ENCODE data around the gene SPIN1. TPM values are rescaled to one million over a fixed set of nuclear protein-coding genes. Genes with fewer than 3 reads are reported as not detected.

Gene SPIN1
- total RNA-seq, 1 experiment from 2014 or later, result 59.5 TPM

GRCh38 chr9:88524911-88525310 lies 136.7 kb downstream of the SPIN1 start:
- Mint-ChIP-seq H3K9me3 (ENCODE audit: low read depth, unreplicated experiment) (no peaks in the 10 kb centered on the region), H3K27ac (ENCODE audit: unreplicated experiment) (no peak overlapping the region), H3K27me3 (ENCODE audit: unreplicated experiment) (no peaks in the 10 kb centered on the region), H3K4me3 (ENCODE audit: low read depth, unreplicated experiment) (no peak overlapping the region), H3K36me3 (ENCODE audit: insufficient read depth, unreplicated experiment) (no peaks in the 10 kb centered on the region), H3K4me1 (ENCODE audit: low read depth, unreplicated experiment) (peaks cover 16% of the 10 kb centered on the region)
- no peak for DNase-seq
- intact Hi-C loops (cut with micrococcal nuclease; ENCODE audit: unreplicated experiment), result no loop called here
- BruUV-seq (replicated peaks), result no TSS peak
- CTCF ChIA-PET, result no interaction called here
- no peak for TF ChIP-seq CTCF (IDR thresholded peaks at IDR 0.05; ENCODE audit: unreplicated experiment)

- Mint-ChIP-seq H3K36me3 (ENCODE audit: insufficient read depth, unreplicated experiment) (no peaks in the 10 kb centered on the region), H3K27me3 (ENCODE audit: unreplicated experiment) (no peaks in the 10 kb centered on the region), H3K4me1 (ENCODE audit: low read depth, unreplicated experiment) (peaks cover 26% of the 10 kb centered on the region), H3K27ac (ENCODE audit: unreplicated experiment) (no peak overlapping the region), H3K9me3 (ENCODE audit: low read depth, unreplicated experiment) (no peaks in the 10 kb centered on the region), H3K4me3 (ENCODE audit: low read depth, unreplicated experiment) (no peak overlapping the region)
- CTCF ChIA-PET, result no interaction called here
- no TSS peak for BruUV-seq (replicated peaks)
- TF ChIP-seq CTCF (IDR thresholded peaks at IDR 0.05; ENCODE audit: unreplicated experiment), result no peak
- DNase-seq, result no peak
- intact Hi-C loops (cut with micrococcal nuclease; ENCODE audit: unreplicated experiment), result no loop called here
These were observed 139.4 kb downstream of the SPIN1 start for GRCh38 chr9:88527618-88528017.

Other genes starting within 250 kb of the SPIN1 start
- not detected in 2 replicates for gene SPATA31C2, start 250.0 kb upstream of the SPIN1 start, total RNA-seq (2022)
- 1.4 TPM in 2 replicates for gene NXNL2, start 146.7 kb downstream of the SPIN1 start, total RNA-seq (2022)